ENCODE measurements around the gene STK26.

GRCh38 chrX:131988236-131988635 is 34.9 kb upstream of the STK26 start:
- TF ChIP-seq POLR2A (IDR thresholded peaks at IDR 0.05) (no peak), CTCF (IDR thresholded peaks at IDR 0.05) (no peak)
